ENCODE data around the gene RFX2. TPM values are rescaled to one million over a fixed set of nuclear protein-coding genes. Genes with fewer than 3 reads are reported as not detected.

RFX2 gene
- total RNA-seq, 1 experiment from 2014 or later: 13.4 TPM

- DNase-seq (ENCODE audit: low read depth): no peak
Measured at GRCh38 chr19:6059988-6060599, 50.2 kb downstream of the RFX2 start.

- DNase-seq (ENCODE audit: low read depth): no peak
Measured at GRCh38 chr19:6059396-6059947, 50.8 kb downstream of the RFX2 start.

- DNase-seq (ENCODE audit: low read depth): no peak
Measured at GRCh38 chr19:6058518-6059201, 51.6 kb downstream of the RFX2 start.

DNA sequence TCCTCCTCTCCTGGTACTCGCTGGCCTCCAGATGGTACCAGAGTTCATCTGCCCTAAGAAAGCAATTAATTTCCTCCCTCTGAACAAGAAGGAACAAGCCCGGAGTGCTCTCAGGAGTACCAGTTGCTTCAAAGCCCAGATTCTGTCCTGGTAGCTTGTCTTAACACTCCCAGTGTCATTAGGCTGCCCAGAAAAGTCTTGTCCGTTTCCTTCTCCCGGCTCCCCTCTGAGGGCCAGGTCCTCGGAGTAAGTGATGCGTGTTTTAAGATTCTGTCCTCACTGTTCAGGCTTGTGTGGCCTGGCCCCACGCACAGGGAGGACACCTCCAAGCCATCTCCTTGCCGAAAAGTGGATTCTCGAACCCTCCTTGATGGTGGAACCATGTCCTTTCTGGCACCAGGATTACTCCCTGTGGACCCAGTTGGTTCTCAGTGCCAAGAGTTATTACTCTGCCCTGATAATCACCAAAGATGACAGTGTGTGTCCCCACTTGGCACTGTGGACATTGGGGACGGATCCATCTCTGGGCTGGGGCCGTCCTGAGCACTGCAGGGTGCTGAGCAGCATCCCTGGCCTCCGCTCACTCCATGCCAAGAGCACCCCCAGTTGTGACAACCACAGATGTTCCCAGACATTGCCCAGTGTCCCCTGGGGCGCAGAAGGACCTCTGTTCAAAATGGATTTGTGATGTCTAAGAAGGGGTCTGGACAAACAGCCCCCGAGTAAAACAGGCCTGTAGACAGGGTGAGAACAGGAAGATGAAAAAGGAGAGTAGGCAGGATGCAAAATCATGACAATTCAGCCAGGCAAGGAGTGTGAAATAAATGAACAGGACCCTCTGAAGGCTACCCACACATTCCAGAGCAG, 52.4 kb downstream of the RFX2 start:
- no peak for DNase-seq (ENCODE audit: low read depth)

DNA sequence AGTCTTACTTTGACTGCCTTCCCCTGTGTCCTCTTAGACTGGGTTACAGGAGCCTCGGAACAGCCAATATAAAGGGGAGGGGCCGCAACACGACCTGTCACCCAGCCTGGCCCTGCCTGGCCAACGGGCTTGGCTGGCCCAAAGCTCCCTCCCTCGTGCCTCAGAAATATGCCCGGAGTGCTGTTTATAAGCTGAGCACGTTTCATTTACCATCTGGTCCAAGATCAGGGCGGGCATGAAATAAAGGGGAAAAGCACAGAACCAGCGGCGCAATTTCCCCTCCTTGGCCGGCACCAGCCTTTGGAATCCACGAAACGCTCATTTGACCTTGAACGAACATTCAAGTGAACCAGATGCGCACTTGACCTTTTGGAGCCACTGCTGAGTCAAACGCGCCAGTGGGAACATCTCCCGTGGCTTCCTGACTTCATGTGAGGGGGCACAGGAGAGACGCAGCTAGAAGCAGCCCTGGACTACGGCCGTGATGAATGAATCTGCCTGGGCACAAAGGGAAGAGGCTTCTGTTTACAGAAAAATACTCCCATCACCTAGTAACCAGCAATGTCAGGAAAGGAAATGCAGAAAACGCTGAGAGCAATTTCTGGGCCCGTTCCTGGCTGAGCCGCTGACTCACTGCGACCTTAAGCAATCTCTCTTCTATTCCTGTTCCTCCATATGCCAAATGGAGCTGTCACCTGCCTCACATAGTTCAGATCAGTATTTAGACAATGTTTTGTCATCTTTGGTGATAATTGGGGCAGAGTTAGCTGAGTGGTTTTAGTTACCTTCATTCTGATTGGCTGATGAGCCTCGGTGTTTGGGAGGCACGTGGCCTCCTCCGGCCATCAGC, 53.3 kb downstream of the RFX2 start:
- DNase-seq (ENCODE audit: low read depth): peak; percentile 98

DNA sequence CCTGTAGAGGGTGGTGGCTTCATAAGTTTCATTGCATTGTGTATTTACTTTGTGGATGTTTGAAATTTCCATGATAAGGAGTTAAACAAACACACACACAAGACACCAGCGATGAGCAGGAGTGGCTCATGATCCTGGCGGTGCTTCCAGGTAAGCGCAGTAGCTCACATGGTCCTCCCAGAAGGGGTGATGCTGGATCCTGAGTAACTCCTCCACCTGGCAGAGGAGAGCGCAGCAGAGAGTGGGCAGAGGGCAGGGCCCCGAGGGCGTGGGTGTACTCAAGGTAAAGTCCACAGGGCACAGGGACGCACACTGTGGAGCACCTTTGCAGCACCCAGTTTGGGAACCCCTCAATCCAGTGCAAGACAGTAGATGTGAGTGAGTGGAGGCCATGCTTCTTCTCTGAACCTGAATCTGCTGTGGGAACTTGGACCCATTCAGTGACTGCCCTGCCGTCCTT, 54.0 kb downstream of the RFX2 start:
- no peak for DNase-seq (ENCODE audit: low read depth)

GRCh38 chr19:6055013-6055795, 55.1 kb downstream of the RFX2 start:
- no peak for DNase-seq (ENCODE audit: low read depth)

- DNase-seq (ENCODE audit: low read depth): peak; percentile 80
Measured at GRCh38 chr19:6048793-6049405, 61.4 kb downstream of the RFX2 start.

- no peak for DNase-seq (ENCODE audit: low read depth)
Measured at GRCh38 chr19:6048348-6048747, 62.0 kb downstream of the RFX2 start.

DNA sequence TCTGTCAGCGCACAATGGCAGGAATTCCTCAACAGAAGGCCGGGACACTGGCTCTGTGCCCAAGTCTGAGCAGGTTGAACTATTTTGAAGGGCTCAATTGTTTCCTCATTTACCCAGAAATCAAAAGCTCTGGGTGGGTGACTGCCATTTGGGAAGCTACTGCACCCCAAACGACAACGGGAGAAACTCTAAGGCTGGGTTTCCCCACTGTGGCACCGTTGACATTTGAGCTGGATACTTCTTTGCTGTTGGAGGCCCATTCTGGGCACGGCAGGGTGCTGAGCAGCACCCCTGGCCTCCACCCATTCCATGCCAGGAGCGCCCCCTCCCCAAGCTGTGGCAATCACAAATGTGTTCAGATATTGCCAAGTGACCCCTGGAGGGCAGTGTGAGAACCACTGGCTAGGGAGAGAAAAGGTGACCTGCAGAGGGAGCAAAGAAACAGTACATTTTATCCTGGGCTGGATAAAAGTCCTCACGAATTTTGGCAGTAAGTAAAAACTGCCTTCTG, 62.5 kb downstream of the RFX2 start:
- DNase-seq (ENCODE audit: low read depth): peak; percentile 58

- DNase-seq (ENCODE audit: low read depth): no peak
Measured at GRCh38 chr19:6047256-6047655, 63.0 kb downstream of the RFX2 start.

DNA sequence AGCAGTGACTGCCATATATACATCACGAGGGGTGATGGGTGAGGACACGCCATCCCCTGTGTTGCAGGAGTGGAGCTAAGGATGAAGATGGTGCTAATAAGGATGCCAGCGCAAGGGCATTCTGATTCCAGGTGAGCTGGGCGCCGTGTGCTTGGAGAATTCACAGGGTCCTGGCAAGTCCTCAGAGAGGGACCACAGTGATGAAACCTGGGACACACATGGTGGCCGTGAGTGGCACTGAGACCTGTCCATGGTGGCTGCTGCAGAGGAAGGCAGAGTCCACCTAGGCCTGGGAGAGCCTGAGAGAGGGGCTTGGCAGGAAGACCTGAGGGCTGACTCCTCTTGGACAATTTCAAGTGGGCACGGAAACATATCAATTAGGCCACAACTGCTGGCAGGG, 65.2 kb downstream of the RFX2 start:
- DNase-seq (ENCODE audit: low read depth): no peak

- DNase-seq (ENCODE audit: low read depth): no peak
Measured at GRCh38 chr19:6044056-6044805, 66.1 kb downstream of the RFX2 start.

DNA sequence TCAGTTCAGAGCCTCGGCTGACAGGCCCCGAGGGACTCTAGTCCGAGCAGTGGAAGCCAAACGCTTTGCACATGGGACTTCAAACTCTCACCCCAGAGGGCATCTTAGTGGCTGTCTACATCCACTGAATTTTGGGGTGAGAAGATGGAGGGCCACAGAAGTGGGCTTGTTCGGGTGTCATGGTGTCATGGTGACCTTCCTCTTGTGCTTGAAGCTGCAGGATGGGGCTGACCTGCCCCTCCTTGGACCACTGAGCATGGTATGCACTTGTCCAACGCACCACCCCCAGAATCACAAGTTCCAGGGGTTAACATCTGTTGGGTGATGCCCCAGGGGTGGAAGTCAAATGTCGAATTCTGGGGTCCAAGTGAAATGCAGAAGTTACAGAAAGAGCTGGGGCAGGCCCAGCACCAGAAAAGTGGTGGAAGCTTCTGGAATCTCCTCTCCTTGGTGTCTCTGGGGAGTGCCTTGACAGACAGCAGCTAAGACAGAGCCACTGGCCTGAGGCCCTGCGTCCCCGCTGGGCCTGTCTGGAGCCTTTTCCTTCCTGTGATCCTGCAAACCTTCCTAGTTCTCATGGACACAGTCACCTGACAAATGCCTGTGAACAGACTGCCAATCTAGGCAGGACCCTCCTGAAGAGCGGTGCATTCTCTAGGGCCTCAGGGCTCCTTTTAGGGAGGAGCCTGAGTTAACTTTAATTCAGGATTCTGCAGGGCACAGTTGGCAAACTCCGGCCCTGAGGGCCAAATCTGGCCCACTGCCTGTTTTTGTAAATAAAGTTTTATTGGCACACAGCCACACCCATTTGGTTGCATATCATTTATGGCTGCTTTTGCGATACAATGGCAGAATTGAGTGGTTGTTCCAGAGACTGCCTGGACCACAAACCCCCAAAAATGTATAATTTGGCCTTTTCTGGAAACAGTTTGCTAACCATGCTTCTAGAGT, 67.2 kb downstream of the RFX2 start:
- DNase-seq (ENCODE audit: low read depth): no peak

- DNase-seq (ENCODE audit: low read depth): no peak
Measured at GRCh38 chr19:6041991-6042481, 68.3 kb downstream of the RFX2 start.

DNA sequence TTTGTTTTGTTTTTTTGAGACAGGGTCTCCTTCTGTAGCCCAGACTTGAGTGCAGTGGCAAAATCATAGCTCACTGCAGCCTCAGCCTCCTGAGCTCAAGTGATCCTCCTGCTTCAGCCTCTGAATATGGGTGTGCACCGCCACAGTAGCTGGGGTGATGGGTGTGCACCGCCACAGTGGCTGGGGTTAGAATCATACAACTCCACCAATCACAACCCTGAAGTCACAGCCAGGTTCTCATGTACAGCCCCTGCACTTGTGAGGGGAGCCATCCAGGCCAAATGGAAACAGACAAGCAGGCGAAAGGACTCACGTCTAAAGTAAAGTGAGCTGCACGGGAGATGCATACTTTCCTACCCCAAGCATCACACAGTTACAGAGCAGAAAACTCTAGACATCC, 69.2 kb downstream of the RFX2 start:
- DNase-seq (ENCODE audit: low read depth): no peak

- DNase-seq (ENCODE audit: low read depth): no peak
Measured at GRCh38 chr19:6039566-6040225, 70.6 kb downstream of the RFX2 start.
